IPS-15b (cell line): ENCODE measurements around the gene PHLPP1.

Experiments
- H3K27me3 ChIP-seq: one replicate; pipeline ENCODE4 v1.6.1; 2013; ENCODE audit warnings: low read length; ENCODE audit not compliant: control insufficient read depth, insufficient read depth
- H3K36me3 ChIP-seq: one replicate; pipeline ENCODE4 v1.6.1; 2013; ENCODE audit warnings: low read length; ENCODE audit not compliant: control insufficient read depth, insufficient read depth
- H3K4me1 ChIP-seq: one replicate; pipeline ENCODE4 v1.6.1; 2013; ENCODE audit warnings: mild to moderate bottlenecking, low read length; ENCODE audit not compliant: control insufficient read depth, insufficient read depth
- H3K4me3 ChIP-seq: one replicate; pipeline ENCODE4 v1.5.1; 2013; ENCODE audit warnings: low read depth, low read length
- H3K9ac ChIP-seq: one replicate; pipeline ENCODE4 v1.6.1; 2013; ENCODE audit warnings: low read depth, mild to moderate bottlenecking, low read length
- H3K9me3 ChIP-seq: one replicate; pipeline ENCODE4 v1.6.1; 2013; ENCODE audit warnings: mild to moderate bottlenecking, low read length; ENCODE audit not compliant: control insufficient read depth, insufficient read depth

The PHLPP1 gene

DNA sequence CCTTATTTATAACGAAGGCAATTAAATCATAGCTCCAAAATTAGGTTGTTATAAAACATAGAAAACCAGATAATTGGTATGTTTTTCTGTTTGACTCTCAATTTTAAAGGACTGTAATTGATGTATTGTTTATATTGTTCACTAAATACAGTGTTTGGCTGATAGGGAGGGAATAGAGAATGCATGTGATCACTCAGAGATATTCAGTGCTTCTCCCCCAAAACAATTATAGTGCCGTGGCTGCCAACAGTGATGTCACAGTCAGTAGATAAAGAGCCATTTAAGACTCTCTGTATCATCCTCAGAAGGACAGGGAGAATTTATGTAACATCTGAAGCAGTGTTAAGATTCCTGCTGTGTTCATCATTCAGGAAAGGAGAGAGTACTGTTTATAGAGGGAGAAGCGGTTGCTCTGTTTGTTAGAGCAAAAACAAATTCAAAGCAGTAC lies 69.6 kb downstream of the PHLPP1 start:
- Histone ChIP-seq H3K9me3 (no peaks in the 10 kb centered on the region), H3K27me3 (no peaks in the 10 kb centered on the region), H3K36me3 (no peaks in the 10 kb centered on the region), H3K4me1 (peaks cover 35% of the 10 kb centered on the region), H3K9ac (no peak overlapping the region), H3K4me3 (no peak overlapping the region)

DNA sequence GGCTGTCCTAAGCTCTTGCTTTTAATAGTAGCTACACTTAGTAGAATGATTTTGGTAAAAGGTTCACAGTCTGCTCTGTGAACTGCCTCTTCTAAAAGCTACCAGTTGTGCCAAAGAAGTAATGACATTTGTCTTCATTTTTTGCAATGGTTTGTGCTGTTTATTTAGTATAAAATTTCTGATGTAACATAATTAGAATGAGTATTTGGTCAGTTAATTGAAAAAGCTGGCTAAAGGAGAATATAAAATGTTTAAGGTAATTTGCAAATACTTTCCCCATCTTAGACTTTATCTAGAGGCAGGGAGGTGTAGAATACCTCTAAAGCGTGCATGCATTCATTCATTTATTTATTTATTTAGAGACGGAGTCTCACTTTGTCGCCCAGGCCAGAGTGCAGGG lies 71.3 kb downstream of the PHLPP1 start:
- H3K4me1 ChIP-seq = peaks cover 45% of the 10 kb centered on the region
- H3K4me3 ChIP-seq = no peak overlapping the region
- H3K9me3 ChIP-seq = no peaks in the 10 kb centered on the region
- H3K9ac ChIP-seq = no peak overlapping the region
- no peaks in the 10 kb centered on the region for H3K36me3 ChIP-seq
- no peaks in the 10 kb centered on the region for H3K27me3 ChIP-seq

DNA sequence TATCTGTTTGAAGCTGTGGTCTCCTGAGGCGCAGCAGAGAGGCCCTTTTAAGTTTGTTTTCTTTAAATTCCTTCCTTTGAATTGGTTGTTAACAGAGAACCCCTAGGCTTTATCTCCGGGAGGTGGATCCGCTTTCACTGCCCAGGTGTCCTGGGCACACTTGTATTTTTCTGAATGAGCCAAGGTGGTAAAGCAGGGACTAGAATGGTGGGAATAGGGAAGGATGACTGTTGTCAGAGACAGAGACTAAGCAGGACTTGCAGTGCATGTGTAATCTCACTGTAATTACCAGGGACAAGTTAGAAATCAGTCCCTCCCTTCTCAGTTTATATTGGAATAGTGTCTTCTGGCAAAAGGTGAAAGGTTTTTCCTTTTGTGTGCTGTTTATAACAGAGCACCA lies 72.8 kb downstream of the PHLPP1 start:
- Histone ChIP-seq H3K4me1 (peaks cover 42% of the 10 kb centered on the region), H3K9ac (no peak overlapping the region), H3K36me3 (no peaks in the 10 kb centered on the region), H3K27me3 (no peaks in the 10 kb centered on the region), H3K9me3 (no peaks in the 10 kb centered on the region), H3K4me3 (no peak overlapping the region)

DNA sequence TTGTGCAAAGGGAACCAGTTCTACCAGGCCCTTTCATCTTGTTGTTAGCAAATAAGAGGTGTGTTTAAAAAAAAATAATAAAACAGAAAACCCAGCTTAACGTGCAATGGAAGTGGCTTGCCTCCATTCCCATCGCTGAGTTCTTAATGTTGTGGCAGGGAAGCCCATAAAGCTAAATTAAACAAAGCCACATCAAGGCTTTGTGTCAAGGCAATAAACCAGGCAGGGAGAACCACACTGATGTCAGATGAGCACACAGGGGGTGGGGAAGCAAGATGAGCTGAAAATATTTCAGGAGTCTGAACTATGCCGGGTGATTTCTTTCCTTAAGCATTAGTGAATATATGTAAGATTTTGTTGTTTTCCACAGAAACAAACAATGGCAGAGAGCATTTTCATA lies 73.5 kb downstream of the PHLPP1 start:
- no peak overlapping the region for H3K4me3 ChIP-seq
- H3K9me3 ChIP-seq = no peaks in the 10 kb centered on the region
- no peaks in the 10 kb centered on the region for H3K36me3 ChIP-seq
- H3K9ac ChIP-seq = peak overlapping the region; percentile 6
- no peaks in the 10 kb centered on the region for H3K27me3 ChIP-seq
- peaks cover 48% of the 10 kb centered on the region for H3K4me1 ChIP-seq

DNA sequence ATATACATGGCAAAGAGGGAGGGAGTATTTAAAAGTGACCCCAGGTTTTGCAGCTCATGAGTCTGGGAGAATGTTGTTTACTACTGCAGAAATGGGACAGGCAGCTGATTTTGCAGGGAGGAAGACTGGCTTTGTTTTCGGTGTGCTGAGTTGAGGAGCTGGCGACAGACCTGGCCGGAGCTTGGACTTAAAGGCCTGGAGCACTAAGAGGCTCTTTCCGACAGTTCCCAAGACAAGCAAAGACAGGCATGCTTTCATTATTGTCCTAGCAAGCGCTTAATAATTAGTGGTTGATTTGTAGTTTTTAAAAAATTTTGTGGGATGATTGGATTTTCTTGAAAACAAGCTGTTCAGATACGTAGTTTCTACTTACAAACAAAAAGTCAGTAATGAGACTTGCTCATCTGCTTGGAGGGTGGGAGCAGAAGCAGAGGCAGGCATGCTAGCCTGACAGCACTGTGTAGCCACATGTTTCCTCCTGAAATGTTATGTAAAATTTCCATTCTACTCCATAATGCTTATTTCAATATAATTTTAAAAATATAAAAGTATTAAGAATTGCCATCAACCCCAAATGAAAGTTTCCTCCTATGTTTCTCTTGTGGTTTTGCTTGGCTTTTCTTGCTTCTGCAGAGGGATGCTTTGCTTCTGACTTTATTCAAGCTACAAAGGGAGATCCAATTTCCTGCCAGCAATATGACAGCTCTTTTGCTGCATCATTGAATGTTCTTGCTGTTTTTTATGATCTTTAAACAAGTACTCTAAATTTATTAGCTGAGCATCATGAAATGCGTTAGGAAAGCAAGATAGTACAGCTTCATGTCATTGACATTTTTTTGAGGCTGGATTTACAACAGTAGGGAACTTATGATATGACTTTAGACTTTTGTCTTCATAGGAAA lies 75.8 kb downstream of the PHLPP1 start:
- Histone ChIP-seq H3K4me3 (no peak overlapping the region), H3K9ac (no peak overlapping the region), H3K36me3 (no peaks in the 10 kb centered on the region), H3K27me3 (no peaks in the 10 kb centered on the region), H3K9me3 (no peaks in the 10 kb centered on the region), H3K4me1 (peaks cover 50% of the 10 kb centered on the region)

DNA sequence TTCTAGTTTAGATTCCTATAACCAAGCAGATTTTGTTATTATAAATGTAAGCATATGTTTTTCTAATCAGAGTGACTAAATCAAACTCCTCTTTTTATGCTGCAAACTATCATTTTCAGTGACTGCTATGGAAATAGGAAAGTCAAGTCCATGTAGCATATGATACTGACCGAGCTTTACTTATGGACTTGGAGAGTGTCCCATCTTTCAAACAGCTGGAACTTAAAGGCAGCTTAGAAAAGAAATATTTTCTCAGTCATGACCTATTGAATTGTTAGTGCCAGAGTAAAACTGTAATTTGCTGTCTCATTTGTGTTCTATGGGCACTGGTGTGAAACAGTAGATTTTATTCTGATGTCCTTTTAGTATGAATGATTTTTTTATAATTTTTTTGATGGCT lies 76.7 kb downstream of the PHLPP1 start:
- Histone ChIP-seq H3K4me1 (peaks cover 53% of the 10 kb centered on the region), H3K36me3 (no peaks in the 10 kb centered on the region), H3K9ac (no peak overlapping the region)

DNA sequence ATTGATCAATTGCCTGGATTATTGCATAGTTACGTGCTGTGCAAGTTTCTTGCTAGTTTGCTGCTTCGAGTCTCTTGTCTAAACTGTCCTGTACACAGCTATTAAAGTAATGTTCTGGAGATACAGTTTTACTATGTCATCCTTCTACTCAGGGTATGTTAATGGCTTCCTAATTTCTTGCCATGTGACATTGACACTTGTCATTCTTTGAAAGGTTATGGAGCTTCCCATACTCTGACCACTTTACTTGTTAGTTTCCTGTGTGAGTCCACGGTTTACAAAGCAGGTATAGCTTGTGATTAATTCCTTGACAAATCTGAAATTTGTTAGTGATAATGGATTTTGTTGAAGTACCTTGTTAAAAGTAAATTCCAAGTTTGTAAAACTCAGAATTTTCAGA lies 80.5 kb downstream of the PHLPP1 start:
- Histone ChIP-seq H3K4me1 (peaks cover 57% of the 10 kb centered on the region), H3K4me3 (no peak overlapping the region)

More for the DNA sequence above, 76.7 kb downstream of the PHLPP1 start:
- no peaks in the 10 kb centered on the region for H3K27me3 ChIP-seq
- H3K4me3 ChIP-seq = no peak overlapping the region
- no peaks in the 10 kb centered on the region for H3K9me3 ChIP-seq

DNA sequence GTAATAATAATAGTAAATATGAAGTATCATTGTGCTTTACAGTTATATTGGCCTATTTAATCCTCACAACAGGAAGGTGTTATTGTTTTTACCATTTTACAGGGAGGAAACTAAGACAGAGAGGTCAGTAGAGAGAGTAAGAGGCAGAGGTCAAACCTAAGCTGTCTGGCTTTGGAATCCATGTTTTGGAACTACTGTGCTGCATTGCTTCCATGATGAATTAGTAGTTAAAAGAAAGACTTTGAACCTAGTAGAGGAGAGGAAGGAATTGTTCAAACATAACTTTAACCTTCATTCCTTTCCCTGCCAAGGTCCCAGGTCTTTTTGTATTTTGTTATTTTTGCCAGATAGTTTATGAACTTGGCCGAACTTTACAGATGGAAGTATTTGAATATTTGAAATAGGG lies 80.9 kb downstream of the PHLPP1 start:
- Histone ChIP-seq H3K4me3 (no peak overlapping the region), H3K9ac (no peak overlapping the region), H3K9me3 (no peaks in the 10 kb centered on the region), H3K27me3 (no peaks in the 10 kb centered on the region), H3K4me1 (peaks cover 54% of the 10 kb centered on the region), H3K36me3 (no peaks in the 10 kb centered on the region)

More for the DNA sequence above, 80.5 kb downstream of the PHLPP1 start:
- no peak overlapping the region for H3K9ac ChIP-seq
- H3K27me3 ChIP-seq = no peaks in the 10 kb centered on the region
- no peaks in the 10 kb centered on the region for H3K36me3 ChIP-seq
- no peaks in the 10 kb centered on the region for H3K9me3 ChIP-seq

DNA sequence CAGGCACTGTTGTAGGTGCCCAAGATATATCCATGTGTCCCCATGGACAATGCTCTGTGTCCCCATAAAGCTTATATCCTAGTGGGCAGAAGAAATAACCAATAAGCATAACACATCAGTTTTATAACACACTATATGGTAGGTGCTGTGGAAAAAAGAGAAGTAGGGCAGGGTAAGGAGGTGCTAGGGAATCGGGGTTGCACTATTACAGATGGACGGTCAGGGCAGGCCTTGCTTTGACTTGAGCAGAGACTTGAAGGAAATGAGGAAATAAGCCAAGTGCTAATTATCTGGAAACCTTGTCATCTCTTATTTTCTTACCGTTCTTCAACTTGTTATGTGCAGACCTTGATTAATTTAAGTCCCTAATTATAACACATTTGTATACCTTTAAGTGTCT lies 82.0 kb downstream of the PHLPP1 start:
- no peaks in the 10 kb centered on the region for H3K27me3 ChIP-seq
- H3K4me1 ChIP-seq = peaks cover 60% of the 10 kb centered on the region
- H3K9me3 ChIP-seq = no peaks in the 10 kb centered on the region
- no peak overlapping the region for H3K4me3 ChIP-seq
- no peaks in the 10 kb centered on the region for H3K36me3 ChIP-seq
- no peak overlapping the region for H3K9ac ChIP-seq

DNA sequence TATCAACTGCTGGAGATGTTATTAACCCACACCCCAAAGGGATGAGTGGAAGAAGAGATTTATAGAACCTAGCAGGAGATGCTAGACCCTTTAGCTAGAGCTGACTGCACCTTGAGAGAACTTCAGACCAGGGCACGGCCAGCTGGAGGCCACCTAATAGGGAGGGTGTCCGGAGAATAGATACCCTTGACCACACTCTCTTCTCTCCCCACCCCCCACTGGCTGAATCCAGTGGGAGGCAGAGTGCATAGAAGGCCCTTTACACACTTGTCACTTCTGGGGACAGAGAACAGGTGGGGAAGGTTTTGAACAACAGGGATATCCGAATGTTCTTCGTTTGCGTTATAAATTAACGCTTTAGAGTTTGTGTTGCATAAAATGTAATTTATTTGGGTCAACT lies 84.6 kb downstream of the PHLPP1 start:
- Histone ChIP-seq H3K4me1 (peaks cover 47% of the 10 kb centered on the region), H3K36me3 (no peaks in the 10 kb centered on the region), H3K27me3 (no peaks in the 10 kb centered on the region), H3K9me3 (no peaks in the 10 kb centered on the region), H3K9ac (no peak overlapping the region), H3K4me3 (no peak overlapping the region)

DNA sequence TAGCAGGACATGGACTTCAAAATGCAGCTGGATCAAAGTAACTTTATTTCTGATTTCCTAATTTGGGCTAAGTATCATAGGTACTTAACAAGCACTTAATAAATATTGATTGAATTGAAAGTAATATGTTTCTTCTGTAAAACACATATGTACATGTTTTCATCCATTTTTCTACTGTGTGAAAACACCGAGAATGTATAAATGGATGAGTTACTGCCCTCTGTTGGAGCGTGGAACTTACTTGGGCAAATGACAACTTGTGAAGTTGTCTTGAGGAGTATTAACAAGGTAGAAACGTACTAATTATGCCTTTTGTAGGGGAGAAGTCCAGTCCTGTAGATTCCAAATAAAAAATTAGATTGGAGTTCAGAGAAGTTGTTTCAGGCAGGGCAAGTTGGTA lies 87.2 kb downstream of the PHLPP1 start:
- H3K27me3 ChIP-seq = no peaks in the 10 kb centered on the region
- H3K4me1 ChIP-seq = peaks cover 34% of the 10 kb centered on the region
- H3K36me3 ChIP-seq = no peaks in the 10 kb centered on the region
- H3K9ac ChIP-seq = no peak overlapping the region
- no peaks in the 10 kb centered on the region for H3K9me3 ChIP-seq
- no peak overlapping the region for H3K4me3 ChIP-seq

DNA sequence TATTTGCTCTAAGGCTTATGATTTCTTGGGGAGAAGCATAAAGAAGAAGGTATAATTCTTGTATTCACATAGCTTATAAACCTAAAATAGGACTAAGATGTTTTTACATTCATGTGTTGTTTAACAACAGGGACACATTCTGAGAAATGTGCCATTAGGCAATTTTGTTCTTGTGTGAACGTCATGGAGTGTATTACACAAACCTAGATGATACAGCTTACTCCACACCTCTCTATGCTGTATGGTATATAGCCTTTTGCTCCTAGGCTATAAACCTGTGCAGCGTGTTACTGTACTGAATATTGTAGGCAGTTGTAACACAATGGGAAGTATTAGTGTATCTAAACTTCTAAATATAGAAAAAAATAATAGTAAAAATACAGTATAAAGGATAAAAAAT lies 92.1 kb downstream of the PHLPP1 start:
- Histone ChIP-seq H3K36me3 (no peaks in the 10 kb centered on the region), H3K4me1 (peaks cover 13% of the 10 kb centered on the region), H3K9me3 (no peaks in the 10 kb centered on the region), H3K27me3 (no peaks in the 10 kb centered on the region), H3K9ac (no peak overlapping the region), H3K4me3 (no peak overlapping the region)
